GM10248 (cell line): ENCODE measurements around the gene ALX1.
"Not testable (repeated sequence)": the region's sequence is repeated elsewhere in the genome, so short reads cannot be mapped to it uniquely, and the experiment has no call there.

Source experiments
- CTCF ChIA-PET: fragments of 300-600 bp; sonication (Branson Sonifier 250); formaldehyde crosslinking; extraction: SDS; loops from one replicate; lab custom pipeline; 2021; ENCODE audit warnings: antibody characterized with exemption; lab: Yijun Ruan, JAX
- POLR2A ChIA-PET: fragments of 350-650 bp; sonication (Branson Sonifier 250); formaldehyde crosslinking; extraction: SDS; loops from one replicate; lab custom pipeline; 2020; ENCODE audit warnings: antibody characterized with exemption; lab: Yijun Ruan, JAX
- DNase-seq: peaks from one replicate; pipeline ENCODE4 v3.0.0; 2012; ENCODE audit errors: extremely low spot score
- CTCF ChIP-seq: IDR thresholded peaks from 2 replicates; pipeline ENCODE4 v1.5.1; 2012; ENCODE audit warnings: mild to moderate bottlenecking, low read depth; ENCODE audit errors: extremely low read depth, missing control alignments, control extremely low read depth

Gene ALX1

GRCh38 chr12:85310456-85311076 lies 30.5 kb downstream of the ALX1 start:
- TF ChIP-seq CTCF: no peak
- DNase-seq: no peak
- CTCF ChIA-PET: interaction anchor here (0.8 to 3.9 kb wide), 16 partner anchors 8 to 610 kb away, joined by 3 to 18 read pairs (median 4); no protein-coding TSS in a partner anchor
- POLR2A ChIA-PET: no interaction called here

GRCh38 chr12:85317866-85318636 lies 38.0 kb downstream of the ALX1 start:
- CTCF ChIA-PET, POLR2A ChIA-PET, DNase-seq: not testable (repeated sequence)

GRCh38 chr12:85322715-85323114 lies 42.7 kb downstream of the ALX1 start:
- CTCF ChIA-PET: no interaction called here
- POLR2A ChIA-PET: no interaction called here
- no peak for TF ChIP-seq CTCF
- no peak for DNase-seq

GRCh38 chr12:85325442-85325841 lies 45.4 kb downstream of the ALX1 start:
- TF ChIP-seq CTCF: no peak
- POLR2A ChIA-PET: no interaction called here
- no peak for DNase-seq
- CTCF ChIA-PET: interaction anchor here (1.6 kb wide), 1 partner anchor 14 kb away, joined by 4 read pairs; no protein-coding TSS in a partner anchor

GRCh38 chr12:85329913-85330312 lies 49.9 kb downstream of the ALX1 start:
- DNase-seq: no peak
- ChIA-PET POLR2A (no interaction called here), CTCF (interaction anchor here (1.0 to 1.4 kb wide), 5 partner anchors 13 to 60 kb away, joined by 3 to 5 read pairs (median 3); no protein-coding TSS in a partner anchor)
- TF ChIP-seq CTCF: no peak

- DNase-seq: no peak
- TF ChIP-seq CTCF: no peak
- ChIA-PET POLR2A (no interaction called here), CTCF (no interaction called here)
Observed at GRCh38 chr12:85348779-85349178, 68.8 kb downstream of the ALX1 start.

GRCh38 chr12:85350356-85350755 lies 70.3 kb downstream of the ALX1 start:
- CTCF ChIA-PET: interaction anchor here (0.9 to 1.2 kb wide), 2 partner anchors 9 to 26 kb away, joined by 3 to 4 read pairs; no protein-coding TSS in a partner anchor
- POLR2A ChIA-PET: no interaction called here
- no peak for DNase-seq
- no peak for TF ChIP-seq CTCF
